GM18907 (cell line): ENCODE results near the gene KCNF1.

Experiments used
- ATAC-seq: cut with Tn5 transposase; IDR thresholded peaks from one replicate; pipeline ENCODE4 v1.9.1; 2021; ENCODE audit warnings: mild to moderate bottlenecking, moderate library complexity; ENCODE audit not compliant: unreplicated experiment

The KCNF1 gene

GRCh38 chr2:10879624-10880585, 31.8 kb upstream of the KCNF1 start:
- no peak for ATAC-seq

- peak; percentile 47 for ATAC-seq
Measured at GRCh38 chr2:10880586-10881321, 31.0 kb upstream of the KCNF1 start.

- no peak for ATAC-seq
Measured at GRCh38 chr2:10882568-10882967, 29.2 kb upstream of the KCNF1 start.

GRCh38 chr2:10883066-10883465, 28.7 kb upstream of the KCNF1 start:
- no peak for ATAC-seq

GRCh38 chr2:10883801-10884478, 27.8 kb upstream of the KCNF1 start:
- peak; percentile 46 for ATAC-seq

GRCh38 chr2:10884574-10884975, 27.2 kb upstream of the KCNF1 start:
- peak; percentile 44 for ATAC-seq

GRCh38 chr2:10885094-10885860, 26.5 kb upstream of the KCNF1 start:
- no peak for ATAC-seq

GRCh38 chr2:10887476-10887875, 24.3 kb upstream of the KCNF1 start:
- no peak for ATAC-seq

- no peak for ATAC-seq
Measured at GRCh38 chr2:10889651-10890215, 22.0 kb upstream of the KCNF1 start.

- ATAC-seq, result no peak
Measured at GRCh38 chr2:10890706-10891270, 20.9 kb upstream of the KCNF1 start.

GRCh38 chr2:10891390-10891789, 20.3 kb upstream of the KCNF1 start:
- ATAC-seq, result no peak

- ATAC-seq, result no peak
Measured at GRCh38 chr2:10891848-10892247, 19.9 kb upstream of the KCNF1 start.

GRCh38 chr2:10892316-10892715, 19.4 kb upstream of the KCNF1 start:
- ATAC-seq, result no peak

GRCh38 chr2:10892796-10893350, 18.9 kb upstream of the KCNF1 start:
- no peak for ATAC-seq

- ATAC-seq, result no peak
Measured at GRCh38 chr2:10894264-10894935, 17.3 kb upstream of the KCNF1 start.

GRCh38 chr2:10895231-10895630, 16.5 kb upstream of the KCNF1 start:
- ATAC-seq, result no peak

GRCh38 chr2:10897956-10898355, 13.8 kb upstream of the KCNF1 start:
- no peak for ATAC-seq

GRCh38 chr2:10900216-10901109, 11.3 kb upstream of the KCNF1 start:
- ATAC-seq, result no peak
